ENCODE data around the gene DENND1A.

DENND1A gene

DNA sequence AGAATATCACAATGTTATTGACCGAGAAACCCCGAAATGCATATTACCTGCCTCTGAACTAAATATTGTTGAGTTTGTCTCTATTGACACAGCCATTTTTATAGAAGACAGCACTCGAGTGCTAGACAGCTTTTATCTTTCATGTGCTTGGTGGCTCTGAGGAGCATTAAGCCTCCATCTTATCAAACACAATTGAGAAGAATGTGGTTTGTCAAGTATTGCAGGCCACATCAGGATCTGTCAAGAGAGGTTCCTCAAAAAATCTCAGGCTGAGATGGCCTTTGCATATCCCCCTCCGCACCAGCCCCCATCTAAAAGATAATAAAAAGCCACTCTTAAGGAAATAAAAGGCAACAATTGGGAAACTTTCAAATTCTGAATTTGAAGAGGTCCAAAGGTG lies 284.8 kb downstream of the DENND1A start:
- peaks cover 0 to 7% (median 0%) of the 10 kb centered on the region in 3 donors for H3K36me3 ChIP-seq
- peaks cover 0 to 25% (median 10%) of the 10 kb centered on the region in 4 donors for H3K4me1 ChIP-seq
- no peaks in the 10 kb centered on the region for H3K27me3 ChIP-seq
- DNase-seq, result no peak
- intact Hi-C loops (cut with DNase I; ENCODE audit: low total_unique reads), result no loop called here
- H3K4me3 ChIP-seq, result no peak overlapping the region
- H3K27ac ChIP-seq, result no peak overlapping the region
- no peaks in the 10 kb centered on the region for H3K9me3 ChIP-seq
- TF ChIP-seq, protein P1, sequence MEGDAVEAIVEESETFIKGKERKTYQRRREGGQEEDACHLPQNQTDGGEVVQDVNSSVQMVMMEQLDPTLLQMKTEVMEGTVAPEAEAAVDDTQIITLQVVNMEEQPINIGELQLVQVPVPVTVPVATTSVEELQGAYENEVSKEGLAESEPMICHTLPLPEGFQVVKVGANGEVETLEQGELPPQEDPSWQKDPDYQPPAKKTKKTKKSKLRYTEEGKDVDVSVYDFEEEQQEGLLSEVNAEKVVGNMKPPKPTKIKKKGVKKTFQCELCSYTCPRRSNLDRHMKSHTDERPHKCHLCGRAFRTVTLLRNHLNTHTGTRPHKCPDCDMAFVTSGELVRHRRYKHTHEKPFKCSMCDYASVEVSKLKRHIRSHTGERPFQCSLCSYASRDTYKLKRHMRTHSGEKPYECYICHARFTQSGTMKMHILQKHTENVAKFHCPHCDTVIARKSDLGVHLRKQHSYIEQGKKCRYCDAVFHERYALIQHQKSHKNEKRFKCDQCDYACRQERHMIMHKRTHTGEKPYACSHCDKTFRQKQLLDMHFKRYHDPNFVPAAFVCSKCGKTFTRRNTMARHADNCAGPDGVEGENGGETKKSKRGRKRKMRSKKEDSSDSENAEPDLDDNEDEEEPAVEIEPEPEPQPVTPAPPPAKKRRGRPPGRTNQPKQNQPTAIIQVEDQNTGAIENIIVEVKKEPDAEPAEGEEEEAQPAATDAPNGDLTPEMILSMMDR (IDR thresholded peaks at IDR 0.05), result no peak

DNA sequence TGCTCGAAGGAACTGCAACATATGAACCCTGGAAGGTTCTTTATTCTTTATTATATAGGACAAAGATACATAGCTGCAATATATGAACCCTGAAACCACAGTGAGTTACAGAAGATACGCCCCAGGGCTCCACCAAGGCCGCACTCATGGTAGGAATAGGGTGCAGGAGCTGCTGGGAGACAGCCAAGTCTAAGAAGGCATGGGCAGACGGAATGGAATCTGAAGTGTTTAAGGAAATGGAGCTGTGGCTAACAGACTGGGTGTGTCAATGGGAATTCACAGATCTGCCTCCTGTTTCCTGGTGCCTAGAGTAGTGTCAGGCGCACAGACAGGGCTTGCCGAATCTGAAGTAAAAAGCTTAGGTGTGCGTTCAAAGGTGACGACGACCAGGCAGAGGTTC lies 286.4 kb downstream of the DENND1A start:
- peaks cover 0 to 25% (median 10%) of the 10 kb centered on the region in 4 donors for H3K4me1 ChIP-seq
- TF ChIP-seq, protein P1 (IDR thresholded peaks at IDR 0.05), result no peak
- peaks cover 0 to 7% (median 0%) of the 10 kb centered on the region in 3 donors for H3K36me3 ChIP-seq
- DNase-seq, result no peak
- no peak overlapping the region for H3K27ac ChIP-seq
- intact Hi-C loops (cut with DNase I; ENCODE audit: low total_unique reads), result no loop called here
- H3K27me3 ChIP-seq, result no peaks in the 10 kb centered on the region
- no peak overlapping the region for H3K4me3 ChIP-seq
- H3K9me3 ChIP-seq, result no peaks in the 10 kb centered on the region

DNA sequence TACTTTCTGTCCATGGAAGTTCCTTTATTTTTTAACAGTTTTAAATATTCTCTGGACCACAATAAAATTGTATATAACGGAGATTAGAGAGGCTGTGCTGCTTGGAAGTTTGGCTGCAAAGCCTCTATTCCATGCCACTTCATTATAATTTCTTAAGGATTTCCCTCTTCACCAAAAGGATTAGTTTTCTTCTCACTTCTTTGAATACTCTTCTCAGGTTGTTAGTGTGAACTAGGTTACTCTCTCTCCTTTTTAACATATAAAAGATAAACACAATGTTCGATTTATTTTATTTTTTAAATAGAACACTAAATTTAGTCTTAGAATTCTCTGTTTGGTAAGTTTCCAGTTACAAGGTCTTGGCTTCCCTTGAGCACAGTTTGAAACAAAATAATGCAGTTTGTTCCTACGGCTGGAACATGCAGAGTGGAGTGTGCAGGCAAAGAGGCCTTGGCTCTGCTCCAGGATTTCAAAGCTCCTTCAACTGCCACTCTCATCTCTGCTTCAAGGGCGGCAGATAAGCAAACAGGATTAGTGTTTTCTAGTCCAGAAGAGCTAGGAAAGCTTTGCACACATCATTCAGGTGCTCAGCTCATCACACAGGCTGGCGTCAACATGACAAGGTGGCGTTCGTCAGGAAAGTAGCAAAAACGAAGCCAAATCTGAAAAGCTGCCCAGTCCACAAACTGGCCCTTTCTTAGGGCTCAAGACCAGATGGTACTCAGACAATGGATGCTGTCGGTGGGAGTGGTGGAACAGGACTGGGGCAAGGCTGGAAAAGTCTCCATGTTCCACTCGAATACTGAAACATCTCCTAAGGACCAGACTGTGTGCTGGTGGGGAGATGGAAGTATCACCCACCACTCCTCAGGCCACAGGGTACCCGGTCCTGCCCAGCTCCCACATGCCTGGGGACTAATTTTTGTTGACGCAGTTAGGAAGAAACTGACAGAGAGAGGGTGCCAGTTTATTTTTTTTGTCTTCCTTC lies 287.3 kb downstream of the DENND1A start:
- Histone ChIP-seq H3K9me3 (no peaks in the 10 kb centered on the region), H3K27ac (peak overlapping the region in 1 of 2 donors; percentile 44), H3K36me3 (peaks cover 0 to 7% (median 0%) of the 10 kb centered on the region in 3 donors), H3K4me3 (no peak overlapping the region), H3K4me1 (peaks cover 0 to 25% (median 10%) of the 10 kb centered on the region in 4 donors), H3K27me3 (no peaks in the 10 kb centered on the region)
- DNase-seq, result peak; percentile 49 to 74
- TF ChIP-seq, protein P1 (IDR thresholded peaks at IDR 0.05), result no peak
- intact Hi-C loops (cut with DNase I; ENCODE audit: low total_unique reads), result no loop called here

DNA sequence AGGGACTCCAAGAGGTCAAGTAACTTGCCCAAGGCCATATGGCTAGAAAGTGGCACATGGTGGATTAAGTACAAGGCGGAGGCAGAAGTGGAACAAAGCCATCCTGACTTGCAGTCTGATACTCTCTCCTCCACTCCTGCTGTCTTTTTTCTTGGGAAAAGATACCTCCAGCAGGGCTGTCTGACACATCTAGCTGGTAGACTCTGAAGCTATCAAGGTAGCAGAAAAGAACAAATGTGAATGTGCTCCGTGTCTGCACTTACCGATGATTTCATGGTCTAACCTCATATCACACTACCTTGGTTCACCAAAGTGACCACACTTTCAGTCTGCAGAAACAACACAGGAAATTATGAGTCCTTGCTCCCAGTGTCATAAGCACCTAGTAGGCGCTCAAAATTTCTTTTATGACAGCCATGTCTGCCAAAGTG lies 289.1 kb downstream of the DENND1A start:
- intact Hi-C loops (cut with DNase I; ENCODE audit: low total_unique reads), result no loop called here
- H3K36me3 ChIP-seq, result no peaks in the 10 kb centered on the region
- TF ChIP-seq, protein P1 (IDR thresholded peaks at IDR 0.05), result no peak
- no peak overlapping the region for H3K27ac ChIP-seq
- no peaks in the 10 kb centered on the region for H3K9me3 ChIP-seq
- H3K4me3 ChIP-seq, result no peak overlapping the region
- no peaks in the 10 kb centered on the region for H3K27me3 ChIP-seq
- no peak for DNase-seq
- peaks cover 0 to 25% (median 12%) of the 10 kb centered on the region in 4 donors for H3K4me1 ChIP-seq

DNA sequence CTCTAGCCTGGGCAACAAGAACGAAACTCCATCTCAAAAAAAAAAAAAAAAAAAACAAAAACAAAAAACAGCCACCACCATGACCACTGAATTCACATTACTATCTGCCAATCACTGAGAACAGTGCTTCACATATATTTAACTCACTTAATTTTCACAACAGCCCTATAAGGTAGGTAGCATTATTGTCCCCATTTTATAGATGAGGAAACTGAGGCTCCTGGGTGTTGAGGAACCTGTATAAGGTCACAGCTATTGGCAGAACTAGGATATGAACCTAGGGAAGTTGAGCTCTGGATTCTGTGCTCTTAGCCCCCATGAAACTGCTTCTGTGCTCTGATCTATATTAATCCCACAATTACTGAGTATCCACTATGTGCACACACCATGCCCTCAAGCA lies 290.2 kb downstream of the DENND1A start:
- no peaks in the 10 kb centered on the region for H3K27me3 ChIP-seq
- no peak overlapping the region for H3K4me3 ChIP-seq
- no peak for DNase-seq
- intact Hi-C loops (cut with DNase I; ENCODE audit: low total_unique reads), result no loop called here
- TF ChIP-seq, protein P1 (IDR thresholded peaks at IDR 0.05), result no peak
- no peak overlapping the region for H3K27ac ChIP-seq
- no peaks in the 10 kb centered on the region for H3K9me3 ChIP-seq
- H3K36me3 ChIP-seq, result no peaks in the 10 kb centered on the region
- peaks cover 0 to 25% (median 12%) of the 10 kb centered on the region in 4 donors for H3K4me1 ChIP-seq

All from tibial artery (tissue), 4 donors.